NCI-H2171 (cell line): ENCODE data around the gene BAZ1A.

Experiments
- DNase-seq: peaks from one replicate; lab custom pipeline; 2025; lab: John Stamatoyannopoulos, UW

Gene BAZ1A

GRCh38 chr14:34718750-34719304 is 156.3 kb downstream of the BAZ1A start:
- DNase-seq = no peak

GRCh38 chr14:34715127-34715863 is 159.9 kb downstream of the BAZ1A start:
- no peak for DNase-seq

- peak; percentile 88 for DNase-seq
Observed at GRCh38 chr14:34714320-34715126, 160.6 kb downstream of the BAZ1A start, which contains the start of gene CFL2. CFL2 (minus strand) TSS chr14:34714593; CDS start chr14:34714540, 53 bp downstream.

- DNase-seq = peak; percentile 29
Observed at GRCh38 chr14:34713681-34714319, 161.4 kb downstream of the BAZ1A start.

DNA sequence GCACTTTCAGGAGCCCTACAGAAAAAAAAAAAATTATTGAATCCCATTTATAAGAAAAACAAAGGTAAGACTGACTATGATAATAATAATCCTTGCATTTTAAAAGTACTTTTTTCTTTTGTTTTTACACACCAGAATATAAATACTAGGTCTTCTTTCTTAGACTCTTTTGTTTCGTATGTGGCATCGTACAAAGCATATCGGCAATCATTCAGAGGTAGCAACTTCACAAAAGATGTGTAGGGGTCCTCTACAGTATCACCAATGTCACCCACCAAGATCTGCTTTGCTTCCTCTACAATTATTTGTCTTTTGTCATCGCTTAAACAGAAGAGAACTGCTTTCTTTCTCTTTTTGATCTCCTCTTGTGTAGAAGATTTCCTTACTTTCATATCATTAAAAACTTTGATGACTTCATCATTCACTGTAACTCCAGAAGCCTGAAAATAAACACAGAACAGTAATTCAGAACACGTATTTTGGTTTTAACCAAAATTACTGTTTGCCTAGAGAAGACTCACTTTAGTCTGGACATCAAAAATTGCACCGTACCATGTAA is 162.0 kb downstream of the BAZ1A start:
- DNase-seq = no peak

DNA sequence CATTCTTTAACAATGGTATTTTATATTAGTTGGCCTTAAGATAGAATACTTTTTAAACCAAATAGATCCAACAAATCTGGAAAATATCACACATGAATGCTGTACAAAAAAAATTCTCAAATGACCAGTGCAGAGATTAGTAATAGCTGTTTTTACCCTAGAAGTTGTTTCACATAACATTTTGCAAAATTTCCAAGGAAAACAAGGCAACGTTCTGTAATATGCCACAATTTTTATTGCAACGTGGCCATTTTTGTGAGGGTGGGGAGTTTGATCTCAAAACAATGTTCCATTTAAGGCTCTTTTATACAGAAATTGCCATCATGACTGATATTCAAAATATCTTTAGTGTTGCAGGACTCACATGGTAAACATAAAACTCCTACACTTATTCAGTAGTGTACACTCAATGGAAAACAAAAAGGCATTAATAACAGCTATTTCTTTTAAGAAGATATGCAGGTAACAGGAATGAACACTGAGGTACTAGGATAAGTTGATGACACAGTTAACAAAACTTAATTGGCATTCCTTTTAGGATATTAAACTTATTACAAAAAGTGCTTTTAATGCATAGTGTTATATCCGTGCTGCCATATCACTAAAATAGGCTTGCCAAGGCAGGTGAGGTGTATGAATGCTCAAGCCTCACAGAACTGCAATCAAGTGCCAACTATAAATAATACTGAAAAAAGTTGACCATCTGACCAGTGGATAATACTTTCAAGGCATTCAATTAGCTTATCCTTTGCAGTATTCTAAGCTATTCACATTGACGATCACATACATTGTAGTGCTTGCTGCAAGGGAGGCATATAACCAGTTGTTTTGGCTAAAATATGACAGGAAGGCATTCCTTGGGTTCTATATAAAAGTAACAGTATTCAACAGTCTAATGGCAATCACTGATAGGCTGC is 163.1 kb downstream of the BAZ1A start:
- DNase-seq = no peak

- peak; percentile 79 for DNase-seq
Observed at GRCh38 chr14:34711169-34711568, 164.0 kb downstream of the BAZ1A start.

- no peak for DNase-seq
Observed at GRCh38 chr14:34710744-34711143, 164.4 kb downstream of the BAZ1A start.

GRCh38 chr14:34710006-34710405 is 165.2 kb downstream of the BAZ1A start:
- no peak for DNase-seq

DNA sequence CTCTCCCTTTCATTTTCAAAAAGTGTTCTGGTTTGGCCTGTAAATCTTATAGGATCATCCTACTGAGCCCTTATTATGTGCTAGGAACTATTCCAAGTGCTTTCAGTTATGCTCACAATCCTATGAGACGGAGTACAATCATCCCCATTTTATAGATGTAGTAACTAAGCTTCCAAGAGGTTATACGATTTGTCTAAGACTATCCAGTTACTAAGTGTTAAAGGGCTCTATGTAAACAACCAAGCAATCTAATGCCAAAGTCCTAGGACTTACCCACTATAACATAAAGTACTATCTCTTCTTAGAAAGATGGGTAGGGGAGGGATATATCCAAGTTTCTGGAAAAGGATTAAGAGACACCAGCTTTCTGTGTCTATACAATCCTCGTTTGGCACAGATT is 167.4 kb downstream of the BAZ1A start:
- no peak for DNase-seq
